Breast epithelium (tissue), 4 donors: Measurements from ENCODE around the gene HCN4. TPM values are rescaled to one million over a fixed set of nuclear protein-coding genes. Genes with fewer than 3 reads are reported as not detected.
"Not testable (repeated sequence)": the region's sequence is repeated elsewhere in the genome, so short reads cannot be mapped to it uniquely, and the experiment has no call there.

Experiments used
- DNase-seq, 2 donors: peaks; one replicate each; pipeline ENCODE4 v3.0.0-alpha.2; 2019; ENCODE audit warnings: low spot score in 2 of 2
- H3K27ac ChIP-seq, 2 donors: fragments of 200-600 bp; sonication (generic) in 1 of 2; one replicate each; pipeline ENCODE4 v1.5.1; 2016 to 2019; ENCODE audit warnings: mild to moderate bottlenecking in 1 of 2
- H3K27me3 ChIP-seq, 2 donors: fragments of 200-600 bp; sonication (generic) in 1 of 2; one replicate each; pipeline versions ENCODE4 v1.5.1 to v1.6.0; 2017 to 2019; ENCODE audit warnings: control low read depth in 1 of 2, mild to moderate bottlenecking in 1 of 2
- H3K36me3 ChIP-seq: fragments of 200-600 bp; one replicate; pipeline ENCODE4 v1.5.1; 2019
- H3K4me1 ChIP-seq, 2 donors: fragments of 200-600 bp; sonication (generic); one replicate each; pipeline ENCODE4 v1.5.1; 2016 to 2019; ENCODE audit warnings: control low read depth in 1 of 2
- H3K4me3 ChIP-seq, 3 donors: fragments of 200-600 bp; sonication (generic); 1 replicate in 2 of 3; 2 replicates in 1 of 3; pipeline ENCODE4 v1.5.1; 2016 to 2019; ENCODE audit warnings: mild to moderate bottlenecking in 3 of 3, moderate library complexity in 2 of 3
- H3K9me3 ChIP-seq, 2 donors: fragments of 200-600 bp; sonication (generic) in 1 of 2; one replicate each; pipeline ENCODE4 v1.5.1; 2016 to 2019; ENCODE audit warnings: control low read depth in 1 of 2
- POLR2A ChIP-seq: fragments of 450-650 bp; IDR thresholded peaks from one replicate; pipeline ENCODE4 v1.6.1; 2016; ENCODE audit warnings: antibody characterized with exemption, mild to moderate bottlenecking, moderate library complexity
- POLR2AphosphoS5 ChIP-seq, 3 donors: sonication (generic); formaldehyde crosslinking; IDR thresholded peaks; one replicate each; pipeline ENCODE4 v1.6.1; 2017; ENCODE audit warnings: antibody characterized with exemption in 3 of 3
- intact Hi-C: fragments of 100-400 bp; cut with DNase I; formaldehyde crosslinking; loops from one replicate; pipeline ENCODE4 v1.15.1; 2023; ENCODE audit warnings: low total_unique reads
- total RNA-seq, 3 donors: library from RNA; depleted of rRNA; stranded (reverse); fragments of >200 nt; gene quantifications; one replicate each; pipeline ENCODE4 v1.1.0, GENCODE V29; 2016
- TF ChIP-seq, protein P1 (sequence below), 3 donors: fragments of 450-650 bp; IDR thresholded peaks; one replicate each; pipeline ENCODE4 v1.5.1; 2016 to 2017; ENCODE audit warnings: antibody characterized with exemption in 3 of 3, mild to moderate bottlenecking in 3 of 3, moderate library complexity in 3 of 3

Gene HCN4
- not detected for total RNA-seq

DNA sequence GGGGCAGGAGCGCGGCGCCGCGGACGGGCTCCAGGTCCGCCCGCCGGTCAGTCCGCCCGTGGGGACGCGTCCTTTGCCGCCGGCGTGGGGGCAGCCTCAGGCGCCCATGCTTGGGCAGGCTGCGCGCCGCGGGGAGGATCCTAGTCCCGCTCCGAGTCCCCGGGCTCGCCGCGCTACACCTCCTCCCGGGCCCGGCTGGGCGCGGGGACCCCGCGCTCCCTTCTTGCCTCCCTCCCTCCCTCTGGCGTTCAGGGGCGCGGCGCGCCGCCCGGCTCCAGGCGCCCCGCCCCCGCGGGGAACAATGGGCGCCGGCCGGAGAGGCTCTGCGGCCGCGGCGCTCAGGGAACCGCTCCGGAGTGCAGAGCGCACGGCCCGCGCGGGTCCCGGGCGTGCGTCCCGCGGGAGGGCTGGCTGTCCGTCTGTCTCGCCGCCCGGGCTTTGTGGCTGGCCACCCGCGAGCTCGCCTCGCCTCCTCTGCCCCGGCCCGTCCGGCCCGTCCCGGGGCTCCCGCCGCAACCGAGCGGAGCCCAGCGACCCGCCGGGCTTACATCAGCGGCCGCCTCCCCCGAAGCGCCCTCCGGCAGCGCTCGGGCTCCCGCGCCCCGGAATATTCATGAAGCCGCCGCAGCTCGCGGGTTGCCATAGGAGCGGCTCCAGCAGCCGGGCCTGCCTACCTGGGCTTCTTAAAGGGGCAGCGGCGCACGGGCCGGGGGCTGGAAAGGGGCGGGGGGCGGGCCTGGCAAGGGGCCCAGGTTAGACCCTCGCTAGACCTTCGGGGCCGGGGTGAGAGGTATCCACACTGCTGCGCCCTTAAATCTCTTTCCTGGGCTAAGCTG lies at the start of gene HCN4:
TSS of gene HCN4 (minus strand) at position 658 of the 836 bp plus-strand sequence. CDS start 688 bp downstream, outside the sequence.
- Histone ChIP-seq H3K9me3 (no peaks in the 10 kb centered on the region), H3K4me1 (peaks cover 0 to 8% of the 10 kb centered on the region in 2 donors), H3K27me3 (peaks cover 7 to 64% of the 10 kb centered on the region in 2 donors), H3K36me3 (no peaks in the 10 kb centered on the region), H3K27ac (no peak within 1 kb of the TSS), H3K4me3 (peak within 1 kb of the TSS; percentile 22 to 60 (median 44))
- TF ChIP-seq, protein P1, sequence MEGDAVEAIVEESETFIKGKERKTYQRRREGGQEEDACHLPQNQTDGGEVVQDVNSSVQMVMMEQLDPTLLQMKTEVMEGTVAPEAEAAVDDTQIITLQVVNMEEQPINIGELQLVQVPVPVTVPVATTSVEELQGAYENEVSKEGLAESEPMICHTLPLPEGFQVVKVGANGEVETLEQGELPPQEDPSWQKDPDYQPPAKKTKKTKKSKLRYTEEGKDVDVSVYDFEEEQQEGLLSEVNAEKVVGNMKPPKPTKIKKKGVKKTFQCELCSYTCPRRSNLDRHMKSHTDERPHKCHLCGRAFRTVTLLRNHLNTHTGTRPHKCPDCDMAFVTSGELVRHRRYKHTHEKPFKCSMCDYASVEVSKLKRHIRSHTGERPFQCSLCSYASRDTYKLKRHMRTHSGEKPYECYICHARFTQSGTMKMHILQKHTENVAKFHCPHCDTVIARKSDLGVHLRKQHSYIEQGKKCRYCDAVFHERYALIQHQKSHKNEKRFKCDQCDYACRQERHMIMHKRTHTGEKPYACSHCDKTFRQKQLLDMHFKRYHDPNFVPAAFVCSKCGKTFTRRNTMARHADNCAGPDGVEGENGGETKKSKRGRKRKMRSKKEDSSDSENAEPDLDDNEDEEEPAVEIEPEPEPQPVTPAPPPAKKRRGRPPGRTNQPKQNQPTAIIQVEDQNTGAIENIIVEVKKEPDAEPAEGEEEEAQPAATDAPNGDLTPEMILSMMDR (IDR thresholded peaks at IDR 0.05): no peak
- no peak for TF ChIP-seq POLR2A
- TF ChIP-seq POLR2AphosphoS5 (IDR thresholded peaks at IDR 0.05): no peak
- intact Hi-C loops: no loop called here
- DNase-seq: no peak

DNA sequence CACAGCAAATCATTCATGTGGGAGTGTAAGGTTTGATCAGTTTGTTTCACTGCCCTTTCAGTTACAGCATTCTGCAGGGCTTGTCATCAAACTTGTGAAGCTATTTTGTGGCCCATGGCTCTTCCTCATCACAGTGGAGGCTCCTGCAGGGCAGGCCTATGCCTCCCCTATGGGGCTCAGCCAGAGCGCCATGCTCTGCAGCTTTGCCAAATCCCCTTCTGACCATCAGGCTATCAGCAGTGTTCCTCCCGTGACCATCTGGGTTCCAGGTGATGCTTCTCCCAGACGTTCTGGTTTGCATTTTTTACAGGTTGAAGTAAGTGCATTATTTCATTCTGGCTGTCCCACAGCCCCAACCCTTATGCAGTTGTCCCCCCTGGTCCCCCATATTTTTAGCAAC lies 46.1 kb upstream of the HCN4 start:
- Histone ChIP-seq H3K27ac (no peak overlapping the region), H3K4me1 (no peaks in the 10 kb centered on the region), H3K36me3 (no peaks in the 10 kb centered on the region), H3K9me3 (no peaks in the 10 kb centered on the region), H3K27me3 (no peaks in the 10 kb centered on the region), H3K4me3 (no peak overlapping the region)
- intact Hi-C loops: no loop called here
- DNase-seq: no peak
- no peak for TF ChIP-seq POLR2AphosphoS5 (IDR thresholded peaks at IDR 0.05)
- TF ChIP-seq POLR2A: no peak
- TF ChIP-seq, protein P1 (IDR thresholded peaks at IDR 0.05): no peak

- intact Hi-C loops: no loop called here
- Histone ChIP-seq H3K27ac (no peak overlapping the region), H3K4me1 (no peaks in the 10 kb centered on the region), H3K4me3 (no peak overlapping the region), H3K9me3 (no peaks in the 10 kb centered on the region), H3K27me3 (no peaks in the 10 kb centered on the region), H3K36me3 (no peaks in the 10 kb centered on the region)
- TF ChIP-seq POLR2AphosphoS5 (IDR thresholded peaks at IDR 0.05) (no peak), POLR2A (no peak)
- TF ChIP-seq, protein P1 (IDR thresholded peaks at IDR 0.05): no peak
- DNase-seq: no peak
These were observed 34.4 kb upstream of the HCN4 start for GRCh38 chr15:73403171-73403570.

GRCh38 chr15:73400222-73400621 lies 31.5 kb upstream of the HCN4 start:
- H3K4me1 ChIP-seq, DNase-seq, intact Hi-C loops, H3K4me3 ChIP-seq, H3K9me3 ChIP-seq, H3K36me3 ChIP-seq, H3K27ac ChIP-seq, H3K27me3 ChIP-seq: not testable (repeated sequence)

DNA sequence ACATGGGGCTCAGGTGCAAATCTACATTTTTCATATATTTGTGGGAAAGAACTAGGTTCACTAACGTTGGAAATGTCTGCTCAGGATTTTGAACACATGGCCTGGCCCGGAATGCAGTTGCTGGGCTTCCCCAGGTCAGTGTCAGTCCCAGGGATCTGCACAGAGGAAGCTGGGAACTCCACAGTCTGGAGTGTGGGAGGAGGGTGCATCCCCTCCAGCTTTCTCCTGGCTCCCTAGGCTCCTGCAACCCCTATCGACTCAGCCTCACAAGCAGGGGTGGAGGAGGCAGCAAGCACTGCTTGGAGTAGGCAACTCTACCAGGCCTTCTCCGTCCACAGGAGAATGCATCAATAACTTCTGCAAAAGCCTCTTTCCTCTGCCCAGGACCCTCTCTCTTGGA lies 30.1 kb upstream of the HCN4 start:
- no peak overlapping the region for H3K4me3 ChIP-seq
- DNase-seq: no peak
- TF ChIP-seq, protein P1 (IDR thresholded peaks at IDR 0.05): no peak
- TF ChIP-seq POLR2AphosphoS5 (IDR thresholded peaks at IDR 0.05) (no peak), POLR2A (no peak)
- intact Hi-C loops: no loop called here
- no peaks in the 10 kb centered on the region for H3K4me1 ChIP-seq
- peaks cover 0 to 1% of the 10 kb centered on the region in 2 donors for H3K27me3 ChIP-seq
- H3K9me3 ChIP-seq: no peaks in the 10 kb centered on the region
- H3K36me3 ChIP-seq: no peaks in the 10 kb centered on the region
- H3K27ac ChIP-seq: no peak overlapping the region
